Measurements from ENCODE around the gene TMEM120B. TPM values are rescaled to one million over a fixed set of nuclear protein-coding genes. Genes with fewer than 3 reads are reported as not detected.

TMEM120B gene
- total RNA-seq, 1 experiment from 2014 or later: 15.5 TPM

DNA sequence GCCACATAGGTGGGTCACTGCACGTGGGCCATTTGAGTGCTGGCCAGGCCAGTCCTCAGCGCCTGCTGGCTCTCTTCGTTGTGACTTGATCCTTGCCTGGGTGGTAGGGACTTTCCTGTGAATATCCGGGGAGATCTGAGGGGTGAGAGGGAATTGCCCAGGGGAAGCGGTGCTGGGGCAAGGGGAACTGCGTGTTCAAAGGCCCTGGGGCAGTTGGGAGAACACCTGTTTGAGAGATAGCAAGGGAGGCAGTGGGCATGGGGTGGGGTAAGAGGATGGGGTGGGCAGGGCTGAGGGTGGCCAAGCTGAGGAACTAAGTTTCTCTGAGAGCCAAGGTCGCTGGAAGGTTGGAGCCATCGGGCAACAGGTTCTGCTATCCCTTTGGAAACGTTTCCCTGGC, 116.3 kb downstream of the TMEM120B start:
- Histone ChIP-seq H3K27me3 (replicated peaks; ENCODE audit: control insufficient read depth, insufficient read depth, low read length) (no peaks in the 10 kb centered on the region), H3K9me3 (no peaks in the 10 kb centered on the region), H3K36me3 (ENCODE audit: control insufficient read depth, insufficient read depth, low read length) (no peaks in the 10 kb centered on the region), H3K4me1 (no peaks in the 10 kb centered on the region), H3K4me3 (ENCODE audit: low read depth, low read length) (no peak overlapping the region)
- Mint-ChIP-seq H3K27me3 (ENCODE audit: insufficient read depth, unreplicated experiment) (no peaks in the 10 kb centered on the region), H3K27ac (ENCODE audit: unreplicated experiment) (no peak overlapping the region), H3K4me1 (ENCODE audit: low read depth, unreplicated experiment) (peaks cover 5% of the 10 kb centered on the region), H3K36me3 (ENCODE audit: insufficient read depth, unreplicated experiment) (peaks cover 44% of the 10 kb centered on the region), H3K9me3 (ENCODE audit: unreplicated experiment) (no peaks in the 10 kb centered on the region), H3K4me3 (ENCODE audit: unreplicated experiment) (no peak overlapping the region)
- ChIA-PET POLR2A (no interaction called here), CTCF (interaction anchor here (0.9 to 1.3 kb wide), 2 partner anchors 18 to 60 kb away, joined by 3 to 4 read pairs; partner anchors contain the start of gene PSMD9)
- no TSS peak for BruUV-seq (replicated peaks)
- intact Hi-C loops (cut with micrococcal nuclease; ENCODE audit: unreplicated experiment): no loop called here
- TF ChIP-seq, protein P1, sequence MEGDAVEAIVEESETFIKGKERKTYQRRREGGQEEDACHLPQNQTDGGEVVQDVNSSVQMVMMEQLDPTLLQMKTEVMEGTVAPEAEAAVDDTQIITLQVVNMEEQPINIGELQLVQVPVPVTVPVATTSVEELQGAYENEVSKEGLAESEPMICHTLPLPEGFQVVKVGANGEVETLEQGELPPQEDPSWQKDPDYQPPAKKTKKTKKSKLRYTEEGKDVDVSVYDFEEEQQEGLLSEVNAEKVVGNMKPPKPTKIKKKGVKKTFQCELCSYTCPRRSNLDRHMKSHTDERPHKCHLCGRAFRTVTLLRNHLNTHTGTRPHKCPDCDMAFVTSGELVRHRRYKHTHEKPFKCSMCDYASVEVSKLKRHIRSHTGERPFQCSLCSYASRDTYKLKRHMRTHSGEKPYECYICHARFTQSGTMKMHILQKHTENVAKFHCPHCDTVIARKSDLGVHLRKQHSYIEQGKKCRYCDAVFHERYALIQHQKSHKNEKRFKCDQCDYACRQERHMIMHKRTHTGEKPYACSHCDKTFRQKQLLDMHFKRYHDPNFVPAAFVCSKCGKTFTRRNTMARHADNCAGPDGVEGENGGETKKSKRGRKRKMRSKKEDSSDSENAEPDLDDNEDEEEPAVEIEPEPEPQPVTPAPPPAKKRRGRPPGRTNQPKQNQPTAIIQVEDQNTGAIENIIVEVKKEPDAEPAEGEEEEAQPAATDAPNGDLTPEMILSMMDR (IDR thresholded peaks at IDR 0.05; ENCODE audit: insufficient read depth in 1 of 2, low read depth in 1 of 2, low read length in 1 of 2, severe bottlenecking in 1 of 2, unreplicated experiment in 1 of 2): no peak
- DNase-seq: no peak

GRCh38 chr12:121829250-121829918, 116.8 kb downstream of the TMEM120B start:
- peaks cover 43% of the 10 kb centered on the region for H3K36me3 Mint-ChIP-seq (ENCODE audit: insufficient read depth, unreplicated experiment)
- intact Hi-C loops (cut with micrococcal nuclease; ENCODE audit: unreplicated experiment): no loop called here
- TF ChIP-seq, protein P1 (IDR thresholded peaks at IDR 0.05; ENCODE audit: insufficient read depth in 1 of 2, low read depth in 1 of 2, low read length in 1 of 2, severe bottlenecking in 1 of 2, unreplicated experiment in 1 of 2): no peak
- H3K27ac Mint-ChIP-seq (ENCODE audit: unreplicated experiment): no peak overlapping the region
- Histone ChIP-seq H3K4me1 (no peaks in the 10 kb centered on the region), H3K36me3 (ENCODE audit: control insufficient read depth, insufficient read depth, low read length) (no peaks in the 10 kb centered on the region), H3K4me3 (ENCODE audit: low read depth, low read length) (no peak overlapping the region), H3K27me3 (replicated peaks; ENCODE audit: control insufficient read depth, insufficient read depth, low read length) (no peaks in the 10 kb centered on the region), H3K9me3 (no peaks in the 10 kb centered on the region)
- no peak overlapping the region for H3K4me3 Mint-ChIP-seq (ENCODE audit: unreplicated experiment)
- ChIA-PET CTCF (interaction anchor here (1.3 kb wide), 1 partner anchor 19 kb away, joined by 3 read pairs; no protein-coding TSS in a partner anchor), POLR2A (no interaction called here)
- no peaks in the 10 kb centered on the region for H3K27me3 Mint-ChIP-seq (ENCODE audit: insufficient read depth, unreplicated experiment)
- H3K4me1 Mint-ChIP-seq (ENCODE audit: low read depth, unreplicated experiment): peaks cover 5% of the 10 kb centered on the region
- H3K9me3 Mint-ChIP-seq (ENCODE audit: unreplicated experiment): no peaks in the 10 kb centered on the region
- no peak for DNase-seq
- no TSS peak for BruUV-seq (replicated peaks)

GRCh38 chr12:121830134-121830533, 117.6 kb downstream of the TMEM120B start:
- POLR2A ChIA-PET: no interaction called here
- no peaks in the 10 kb centered on the region for H3K27me3 ChIP-seq (replicated peaks; ENCODE audit: control insufficient read depth, insufficient read depth, low read length)
- no peaks in the 10 kb centered on the region for H3K9me3 Mint-ChIP-seq (ENCODE audit: unreplicated experiment)
- no peak overlapping the region for H3K27ac Mint-ChIP-seq (ENCODE audit: unreplicated experiment)
- TF ChIP-seq, protein P1 (IDR thresholded peaks at IDR 0.05; ENCODE audit: insufficient read depth in 1 of 2, low read depth in 1 of 2, low read length in 1 of 2, severe bottlenecking in 1 of 2, unreplicated experiment in 1 of 2): no peak
- no peak overlapping the region for H3K4me3 Mint-ChIP-seq (ENCODE audit: unreplicated experiment)
- H3K4me1 ChIP-seq: no peaks in the 10 kb centered on the region
- no TSS peak for BruUV-seq (replicated peaks)
- intact Hi-C loops (cut with micrococcal nuclease; ENCODE audit: unreplicated experiment): no loop called here
- no peak overlapping the region for H3K4me3 ChIP-seq (ENCODE audit: low read depth, low read length)
- H3K4me1 Mint-ChIP-seq (ENCODE audit: low read depth, unreplicated experiment): peaks cover 5% of the 10 kb centered on the region
- no peaks in the 10 kb centered on the region for H3K36me3 ChIP-seq (ENCODE audit: control insufficient read depth, insufficient read depth, low read length)
- peaks cover 43% of the 10 kb centered on the region for H3K36me3 Mint-ChIP-seq (ENCODE audit: insufficient read depth, unreplicated experiment)
- no peak for DNase-seq
- no peaks in the 10 kb centered on the region for H3K9me3 ChIP-seq
- H3K27me3 Mint-ChIP-seq (ENCODE audit: insufficient read depth, unreplicated experiment): no peaks in the 10 kb centered on the region
- CTCF ChIA-PET: no interaction called here
